Nephron progenitor cell (in vitro differentiated cells): ENCODE results near the gene CMTM7.

Source experiments
- DNase-seq: peaks from one replicate; pipeline ENCODE4 v3.0.0; 2021
- H3K27ac Mint-ChIP-seq: 2 replicates; pipeline ENCODE4 v1.8.0; 2021; ENCODE audit warnings: mild to moderate bottlenecking, moderate library complexity, mixed read lengths
- H3K27me3 Mint-ChIP-seq: 2 replicates; pipeline ENCODE4 v1.8.0; 2021; ENCODE audit warnings: mild to moderate bottlenecking, low read depth, mixed read lengths; ENCODE audit not compliant: poor library complexity
- H3K36me3 Mint-ChIP-seq: 2 replicates; pipeline ENCODE4 v1.8.0; 2021; ENCODE audit warnings: low read depth, mixed read lengths
- H3K4me1 Mint-ChIP-seq: 2 replicates; pipeline ENCODE4 v1.8.0; 2021; ENCODE audit warnings: mixed read lengths
- H3K4me3 Mint-ChIP-seq: 2 replicates; pipeline ENCODE4 v1.8.0; 2021; ENCODE audit warnings: mild to moderate bottlenecking, moderate library complexity, mixed read lengths
- H3K9me3 Mint-ChIP-seq: 2 replicates; pipeline ENCODE4 v1.8.0; 2021; ENCODE audit warnings: mild to moderate bottlenecking, moderate library complexity, mixed read lengths
- CTCF ChIP-seq: fragments of 200-600 bp; sonication (generic); IDR thresholded peaks from 2 replicates; pipeline ENCODE4 v1.5.0; 2021; ENCODE audit warnings: antibody characterized with exemption

Gene CMTM7

GRCh38 chr3:32423956-32424557, 32.4 kb downstream of the CMTM7 start:
- H3K4me3 Mint-ChIP-seq = no peak overlapping the region
- peak overlapping the region; percentile 53 for H3K27ac Mint-ChIP-seq
- H3K27me3 Mint-ChIP-seq = no peaks in the 10 kb centered on the region
- peaks cover 71% of the 10 kb centered on the region for H3K4me1 Mint-ChIP-seq
- H3K9me3 Mint-ChIP-seq = peaks cover 9% of the 10 kb centered on the region
- TF ChIP-seq CTCF = no peak
- no peak for DNase-seq
- H3K36me3 Mint-ChIP-seq = peaks cover 10% of the 10 kb centered on the region

GRCh38 chr3:32424581-32425250, 33.1 kb downstream of the CMTM7 start:
- peaks cover 69% of the 10 kb centered on the region for H3K4me1 Mint-ChIP-seq
- H3K36me3 Mint-ChIP-seq = peaks cover 3% of the 10 kb centered on the region
- DNase-seq = no peak
- H3K27me3 Mint-ChIP-seq = no peaks in the 10 kb centered on the region
- no peak overlapping the region for H3K27ac Mint-ChIP-seq
- no peak overlapping the region for H3K4me3 Mint-ChIP-seq
- TF ChIP-seq CTCF = no peak
- H3K9me3 Mint-ChIP-seq = peaks cover 3% of the 10 kb centered on the region

GRCh38 chr3:32428092-32429068, 36.7 kb downstream of the CMTM7 start:
- H3K36me3 Mint-ChIP-seq = peaks cover 4% of the 10 kb centered on the region
- H3K4me1 Mint-ChIP-seq = peaks cover 38% of the 10 kb centered on the region
- peaks cover 3% of the 10 kb centered on the region for H3K27me3 Mint-ChIP-seq
- no peak overlapping the region for H3K4me3 Mint-ChIP-seq
- no peak for DNase-seq
- no peaks in the 10 kb centered on the region for H3K9me3 Mint-ChIP-seq
- peak overlapping the region; percentile 42 for H3K27ac Mint-ChIP-seq
- TF ChIP-seq CTCF = no peak

- no peak for TF ChIP-seq CTCF
- Mint-ChIP-seq H3K9me3 (no peaks in the 10 kb centered on the region), H3K27me3 (peaks cover 5% of the 10 kb centered on the region), H3K27ac (peak overlapping the region; percentile 65), H3K4me3 (no peak overlapping the region), H3K4me1 (peaks cover 25% of the 10 kb centered on the region), H3K36me3 (peaks cover 6% of the 10 kb centered on the region)
- DNase-seq = no peak
These were observed 39.2 kb downstream of the CMTM7 start for GRCh38 chr3:32430900-32431299.

- TF ChIP-seq CTCF = no peak
- H3K4me3 Mint-ChIP-seq = no peak overlapping the region
- H3K36me3 Mint-ChIP-seq = peaks cover 6% of the 10 kb centered on the region
- no peak for DNase-seq
- no peak overlapping the region for H3K27ac Mint-ChIP-seq
- H3K9me3 Mint-ChIP-seq = no peaks in the 10 kb centered on the region
- H3K4me1 Mint-ChIP-seq = peaks cover 25% of the 10 kb centered on the region
- H3K27me3 Mint-ChIP-seq = peaks cover 5% of the 10 kb centered on the region
These were observed 39.8 kb downstream of the CMTM7 start for GRCh38 chr3:32431481-32431880.
